Stimulated activated CD4-positive, alpha-beta T cell treated with anti-CD3 and anti-CD28 coated beads, TNF-alpha, amount 100 ng/mL, for 48 hours (primary cell): ENCODE data around the gene CYP3A4.
"Not testable (repeated sequence)": the region's sequence is repeated elsewhere in the genome, so short reads cannot be mapped to it uniquely, and the experiment has no call there.

ENCODE experiments used
- DNase-seq, 3 donors: peaks; one replicate each; pipeline ENCODE4 v3.0.0-alpha.2; 2020; ENCODE audit warnings: low read depth in 3 of 3

Gene CYP3A4

GRCh38 chr7:99792967-99793366 is 9.0 kb upstream of the CYP3A4 start:
- no peak for DNase-seq

GRCh38 chr7:99791667-99792369 is 7.8 kb upstream of the CYP3A4 start:
- DNase-seq, result no peak

GRCh38 chr7:99791021-99791420 is 7.0 kb upstream of the CYP3A4 start:
- DNase-seq, result no peak

GRCh38 chr7:99790407-99790806 is 6.4 kb upstream of the CYP3A4 start:
- DNase-seq, result no peak

- no peak for DNase-seq
These were observed 5.6 kb upstream of the CYP3A4 start for GRCh38 chr7:99789441-99790070.

- DNase-seq, result no peak
These were observed 4.6 kb upstream of the CYP3A4 start for GRCh38 chr7:99788554-99788953.

GRCh38 chr7:99786726-99787335 is 2.8 kb upstream of the CYP3A4 start:
- no peak for DNase-seq

GRCh38 chr7:99785654-99786053 is 1.7 kb upstream of the CYP3A4 start:
- DNase-seq, result not testable (repeated sequence)

GRCh38 chr7:99782012-99782953 is 1.7 kb downstream of the CYP3A4 start:
- no peak for DNase-seq

- no peak for DNase-seq
These were observed 3.4 kb downstream of the CYP3A4 start for GRCh38 chr7:99780588-99780987.

GRCh38 chr7:99779949-99780348 is 4.0 kb downstream of the CYP3A4 start:
- DNase-seq, result no peak

- DNase-seq, result no peak
These were observed 5.1 kb downstream of the CYP3A4 start for GRCh38 chr7:99778880-99779279.

GRCh38 chr7:99773395-99773794 is 10.6 kb downstream of the CYP3A4 start:
- not testable (repeated sequence) for DNase-seq

- DNase-seq, result no peak
These were observed 11.4 kb downstream of the CYP3A4 start for GRCh38 chr7:99772565-99772964.

- DNase-seq, result not testable (repeated sequence)
These were observed 14.5 kb downstream of the CYP3A4 start for GRCh38 chr7:99769494-99769893.

- DNase-seq, result no peak
These were observed 15.5 kb downstream of the CYP3A4 start for GRCh38 chr7:99768471-99768870.

- DNase-seq, result no peak
These were observed 16.3 kb downstream of the CYP3A4 start for GRCh38 chr7:99767662-99768061.

- DNase-seq, result no peak
These were observed 17.4 kb downstream of the CYP3A4 start for GRCh38 chr7:99766484-99767099.

- DNase-seq, result no peak
These were observed 19.5 kb downstream of the CYP3A4 start for GRCh38 chr7:99764478-99764877.

GRCh38 chr7:99762680-99763327 is 21.2 kb downstream of the CYP3A4 start:
- DNase-seq, result no peak

- DNase-seq, result no peak
These were observed 28.9 kb downstream of the CYP3A4 start for GRCh38 chr7:99755085-99755484.
